ENCODE measurements around the gene GRIK5. TPM values are rescaled to one million over a fixed set of nuclear protein-coding genes. Genes with fewer than 3 reads are reported as not detected.

GRIK5 gene
- total and polyA plus RNA-seq, 2 donors (not counting 3 experiments of a cell fraction or from before 2014, with no cell fraction given), result 0.80 to 2.2 TPM

DNA sequence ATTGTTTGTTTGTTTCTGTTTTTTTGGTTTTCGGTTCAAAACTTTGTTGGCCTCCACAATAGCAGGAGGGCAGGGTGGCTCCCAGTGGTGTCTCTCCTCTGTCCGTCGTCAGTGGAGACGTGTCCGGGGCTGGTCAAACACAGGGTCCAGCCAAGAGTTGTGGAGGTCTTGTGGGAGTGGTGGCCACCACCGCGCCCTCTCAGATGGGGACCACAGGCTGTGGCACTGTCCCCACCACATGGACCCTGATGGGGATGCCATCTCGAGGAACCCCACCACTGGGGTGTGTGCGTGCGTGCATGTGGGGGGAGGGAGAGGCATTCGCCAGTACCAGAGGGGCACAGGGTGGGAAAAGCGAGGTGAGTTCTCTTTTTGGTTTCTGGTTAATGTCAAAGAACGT is 19.8 kb upstream of the GRIK5 start:
- H3K4me2 ChIP-seq (ENCODE audit: insufficient read depth, low read length), result no peak overlapping the region
- no peaks in the 10 kb centered on the region for H3K27me3 ChIP-seq (ENCODE audit: control insufficient read depth in 2 of 2, insufficient read depth in 2 of 2, low read length in 2 of 2)
- dilution Hi-C loops (cut with MboI; ENCODE audit: extremely low pct_ligation_motif_present, low sequenced_read_pairs), result no loop called here
- no peaks in the 10 kb centered on the region for H4K20me1 ChIP-seq (replicated peaks; ENCODE audit: control insufficient read depth, extremely low read depth, insufficient read depth, low read length)
- ChIA-PET CTCF (interaction anchor here (1.2 kb wide), 1 partner anchor 55 kb away, joined by 3 read pairs; no protein-coding TSS in a partner anchor), POLR2A (no interaction called here)
- no peak overlapping the region for H3K4me3 ChIP-seq (replicated peaks in 1 of 3; ENCODE audit: insufficient read depth in 1 of 3, low read depth in 1 of 3, low read length in 3 of 3)
- DNase-seq (ENCODE audit: low read depth, low spot score) (no peak), FAIRE-seq (no peak)
- H3K9ac ChIP-seq (replicated peaks; ENCODE audit: extremely low read depth, insufficient read depth, low read length), result no peak overlapping the region
- no peaks in the 10 kb centered on the region for H3K9me1 ChIP-seq (replicated peaks; ENCODE audit: control insufficient read depth, extremely low read depth, insufficient read depth, low read length)
- intact Hi-C loops (cut with micrococcal nuclease), result no loop called here
- no peaks in the 10 kb centered on the region for H3K79me2 ChIP-seq (ENCODE audit: control insufficient read depth, insufficient read depth, low read length)
- no peaks in the 10 kb centered on the region for H3K9me3 ChIP-seq (replicated peaks; ENCODE audit: control insufficient read depth, insufficient read depth, low read length)
- TF ChIP-seq POLR2AphosphoS5 (IDR thresholded peaks at IDR 0.05; ENCODE audit: insufficient read depth, low read depth, low read length) (no peak), MYC (IDR thresholded peaks at IDR 0.05; ENCODE audit: low read depth, low read length) (no peak), POLR2A (IDR thresholded peaks at IDR 0.05; ENCODE audit: low read depth, low read length) (no peak), JUN (IDR thresholded peaks at IDR 0.05; ENCODE audit: borderline replicate concordance, insufficient read depth, insufficient read length, low read depth) (no peak), GATA2 (IDR thresholded peaks at IDR 0.05; ENCODE audit: insufficient read depth, insufficient read length, low read depth, low read length) (no peak), EZH2 (IDR thresholded peaks at IDR 0.05; ENCODE audit: borderline replicate concordance, low read depth, low read length, severe bottlenecking) (no peak), FOS (IDR thresholded peaks at IDR 0.05; ENCODE audit: borderline replicate concordance, insufficient read depth, low read length) (no peak)
- TF ChIP-seq, protein P1, sequence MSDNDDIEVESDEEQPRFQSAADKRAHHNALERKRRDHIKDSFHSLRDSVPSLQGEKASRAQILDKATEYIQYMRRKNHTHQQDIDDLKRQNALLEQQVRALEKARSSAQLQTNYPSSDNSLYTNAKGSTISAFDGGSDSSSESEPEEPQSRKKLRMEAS (IDR thresholded peaks at IDR 0.05; ENCODE audit: insufficient read depth, insufficient read length), result no peak
- TF ChIP-seq, protein P2, sequence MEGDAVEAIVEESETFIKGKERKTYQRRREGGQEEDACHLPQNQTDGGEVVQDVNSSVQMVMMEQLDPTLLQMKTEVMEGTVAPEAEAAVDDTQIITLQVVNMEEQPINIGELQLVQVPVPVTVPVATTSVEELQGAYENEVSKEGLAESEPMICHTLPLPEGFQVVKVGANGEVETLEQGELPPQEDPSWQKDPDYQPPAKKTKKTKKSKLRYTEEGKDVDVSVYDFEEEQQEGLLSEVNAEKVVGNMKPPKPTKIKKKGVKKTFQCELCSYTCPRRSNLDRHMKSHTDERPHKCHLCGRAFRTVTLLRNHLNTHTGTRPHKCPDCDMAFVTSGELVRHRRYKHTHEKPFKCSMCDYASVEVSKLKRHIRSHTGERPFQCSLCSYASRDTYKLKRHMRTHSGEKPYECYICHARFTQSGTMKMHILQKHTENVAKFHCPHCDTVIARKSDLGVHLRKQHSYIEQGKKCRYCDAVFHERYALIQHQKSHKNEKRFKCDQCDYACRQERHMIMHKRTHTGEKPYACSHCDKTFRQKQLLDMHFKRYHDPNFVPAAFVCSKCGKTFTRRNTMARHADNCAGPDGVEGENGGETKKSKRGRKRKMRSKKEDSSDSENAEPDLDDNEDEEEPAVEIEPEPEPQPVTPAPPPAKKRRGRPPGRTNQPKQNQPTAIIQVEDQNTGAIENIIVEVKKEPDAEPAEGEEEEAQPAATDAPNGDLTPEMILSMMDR (IDR thresholded peaks at IDR 0.05; ENCODE audit: extremely low read depth in 1 of 2, insufficient read depth in 1 of 2, low read depth in 1 of 2, low read length in 2 of 2), result no peak
- peaks cover 29% of the 10 kb centered on the region for H3K4me1 ChIP-seq (ENCODE audit: control insufficient read depth, extremely low read depth, insufficient read depth, low read length)
- BruUV-seq (replicated peaks), result no TSS peak
- H3K36me3 ChIP-seq (ENCODE audit: control insufficient read depth in 2 of 2, extremely low read depth in 1 of 2, insufficient read depth in 2 of 2, low read length in 2 of 2), result no peaks in the 10 kb centered on the region
- H3K27ac ChIP-seq (ENCODE audit: insufficient read depth, low read depth, low read length), result no peak overlapping the region
- H2AFZ ChIP-seq (ENCODE audit: low read depth, low read length), result no peak overlapping the region

Measured in endothelial cell of umbilical vein (primary cell).